OCI-LY7 (cell line): ENCODE measurements around the gene TAMALIN. TPM values are rescaled to one million over a fixed set of nuclear protein-coding genes. Genes with fewer than 3 reads are reported as not detected.
A peak's percentile ranks its signal among the peaks of the same experiment; 100 is the strongest.

Source experiments
- BruUV-seq: library from RNA; stranded (reverse); fragments of 400-500 nt; replicated peaks from 2 replicates; lab custom pipeline; 2021; lab: Mats Ljungman, UMichigan
- CTCF ChIA-PET: fragments of 300-600 bp; sonication (Branson Sonifier 250); formaldehyde crosslinking; loops from one replicate; lab custom pipeline; 2022; ENCODE audit warnings: antibody characterized with exemption; ENCODE audit not compliant: unreplicated experiment; lab: Charles Lee
- POLR2A ChIA-PET: fragments of 300-600 bp; sonication (Branson Sonifier 250); formaldehyde crosslinking; loops from one replicate; lab custom pipeline; 2022; ENCODE audit warnings: antibody characterized with exemption; lab: Charles Lee
- DNase-seq: peaks from one replicate; pipeline ENCODE4 v3.0.0-alpha.2; 2015; ENCODE audit warnings: low spot score
- H2AFZ ChIP-seq: fragments of 200-600 bp; sonication (generic), shearing (Covaris generic); 2 replicates; pipeline ENCODE4 v1.6.1; 2014; ENCODE audit warnings: mild to moderate bottlenecking, antibody characterized with exemption, low read length, moderate library complexity
- H3K27ac ChIP-seq: fragments of 200-600 bp; sonication (generic); 2 replicates; pipeline ENCODE4 v1.5.1; 2014; ENCODE audit warnings: mixed run types, low read depth, mild to moderate bottlenecking, moderate library complexity, low read length, inconsistent platforms; ENCODE audit not compliant: poor library complexity, severe bottlenecking
- H3K36me3 ChIP-seq: fragments of 200-600 bp; sonication (generic); 2 replicates; pipeline ENCODE4 v1.6.1; 2014; ENCODE audit warnings: mild to moderate bottlenecking, antibody characterized with exemption, low read length, moderate library complexity, mixed read lengths; ENCODE audit not compliant: insufficient read depth
- H3K4me1 ChIP-seq: fragments of 200-600 bp; sonication (generic); 2 replicates; pipeline ENCODE4 v1.5.1; 2014; ENCODE audit warnings: mild to moderate bottlenecking, low read length; ENCODE audit not compliant: insufficient read depth, poor library complexity, severe bottlenecking
- H3K4me2 ChIP-seq: fragments of 200-600 bp; sonication (generic); 2 replicates; pipeline ENCODE4 v1.6.1; 2014; ENCODE audit warnings: mild to moderate bottlenecking, low read length
- H3K4me3 ChIP-seq: fragments of 200-600 bp; sonication (generic); 2 replicates; pipeline ENCODE4 v1.5.1; 2014; ENCODE audit warnings: mild to moderate bottlenecking, low read depth, low read length; ENCODE audit not compliant: poor library complexity, severe bottlenecking
- H3K79me2 ChIP-seq: fragments of 200-600 bp; sonication (generic); 2 replicates; pipeline ENCODE4 v1.6.1; 2016; ENCODE audit warnings: low read depth, mild to moderate bottlenecking, low read length, moderate library complexity, mixed read lengths; ENCODE audit not compliant: insufficient read depth
- H3K9me2 ChIP-seq: fragments of 200-600 bp; sonication (generic); 2 replicates; pipeline ENCODE4 v1.6.1; 2016; ENCODE audit warnings: mild to moderate bottlenecking, low read length, mixed read lengths; ENCODE audit not compliant: insufficient read depth
- H3K9me3 ChIP-seq: fragments of 200-600 bp; sonication (generic); 2 replicates; pipeline ENCODE4 v1.6.1; 2014; ENCODE audit warnings: mild to moderate bottlenecking, mixed run types, low read length, mixed read lengths
- H4K20me1 ChIP-seq: fragments of 200-600 bp; sonication (generic); 2 replicates; pipeline ENCODE4 v1.6.1; 2014; ENCODE audit warnings: mild to moderate bottlenecking, antibody characterized with exemption, low read length, moderate library complexity, mixed read lengths; ENCODE audit not compliant: insufficient read depth
- EZH2phosphoT487 ChIP-seq: fragments of 200-600 bp; sonication (generic); IDR thresholded peaks from 2 replicates; pipeline ENCODE4 v1.6.1; 2018; ENCODE audit warnings: low read depth, borderline replicate concordance, mild to moderate bottlenecking, mixed run types, antibody characterized with exemption, low read length, moderate library complexity, mixed read lengths
- intact Hi-C: fragments of 100-400 bp; cut with micrococcal nuclease; formaldehyde crosslinking; loops from one replicate; pipeline ENCODE4 v1.10.0; 2022; ENCODE audit not compliant: unreplicated experiment
- total RNA-seq, 2 experiments: library from RNA; depleted of rRNA in 1 of 2; stranded (reverse); fragments of >200 nt in 1 of 2; shearing (Covaris generic) in 1 of 2; gene quantifications; 2 replicates each; pipeline ENCODE4 v1.2.3, GENCODE V29; 2014 to 2022
- TF ChIP-seq, protein P1 (sequence below): fragments of 200-600 bp; sonication (generic); conservative IDR thresholded peaks from 2 replicates; pipeline ENCODE4 v1.5.1; 2014; ENCODE audit warnings: mild to moderate bottlenecking, antibody characterized with exemption, low read length, moderate library complexity, mixed read lengths

TAMALIN gene
- total RNA-seq, 2 experiments from 2014 or later: 0.66 to 1.3 TPM

DNA sequence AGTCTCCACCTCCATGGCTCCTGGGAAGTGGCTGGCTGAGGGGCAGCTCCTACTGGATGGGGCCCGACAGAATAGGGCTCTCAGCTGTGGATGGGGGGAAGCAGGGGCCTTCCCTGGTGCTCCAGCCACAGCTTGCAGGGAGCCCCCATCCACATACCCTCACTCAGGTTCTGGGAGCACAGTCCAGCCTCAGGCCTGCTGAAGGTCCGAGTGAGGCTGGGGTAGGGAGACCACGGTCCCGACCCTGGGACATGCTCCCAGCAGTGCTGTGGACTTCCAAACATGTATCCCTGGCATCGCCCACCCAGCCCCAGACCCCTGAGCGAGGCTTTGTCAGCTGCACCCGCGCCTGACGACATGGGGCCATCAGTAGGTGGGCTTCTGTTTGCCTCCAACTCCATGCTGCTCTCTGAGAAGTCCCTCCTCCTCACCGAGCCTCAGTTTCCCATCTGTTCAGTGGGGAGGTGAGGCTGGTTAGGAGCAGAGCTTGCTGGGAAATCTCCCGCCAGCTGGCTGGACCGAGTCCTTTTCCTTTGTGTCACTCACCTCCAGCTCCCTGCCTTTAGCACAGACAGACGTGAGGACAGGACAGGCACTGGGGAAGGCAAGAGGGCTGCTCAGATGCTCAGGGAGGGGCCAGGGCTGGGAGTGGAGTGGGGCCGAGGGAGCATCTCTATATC lies 53.9 kb downstream of the TAMALIN start:
- TF ChIP-seq EZH2phosphoT487: no peak
- TF ChIP-seq, protein P1, sequence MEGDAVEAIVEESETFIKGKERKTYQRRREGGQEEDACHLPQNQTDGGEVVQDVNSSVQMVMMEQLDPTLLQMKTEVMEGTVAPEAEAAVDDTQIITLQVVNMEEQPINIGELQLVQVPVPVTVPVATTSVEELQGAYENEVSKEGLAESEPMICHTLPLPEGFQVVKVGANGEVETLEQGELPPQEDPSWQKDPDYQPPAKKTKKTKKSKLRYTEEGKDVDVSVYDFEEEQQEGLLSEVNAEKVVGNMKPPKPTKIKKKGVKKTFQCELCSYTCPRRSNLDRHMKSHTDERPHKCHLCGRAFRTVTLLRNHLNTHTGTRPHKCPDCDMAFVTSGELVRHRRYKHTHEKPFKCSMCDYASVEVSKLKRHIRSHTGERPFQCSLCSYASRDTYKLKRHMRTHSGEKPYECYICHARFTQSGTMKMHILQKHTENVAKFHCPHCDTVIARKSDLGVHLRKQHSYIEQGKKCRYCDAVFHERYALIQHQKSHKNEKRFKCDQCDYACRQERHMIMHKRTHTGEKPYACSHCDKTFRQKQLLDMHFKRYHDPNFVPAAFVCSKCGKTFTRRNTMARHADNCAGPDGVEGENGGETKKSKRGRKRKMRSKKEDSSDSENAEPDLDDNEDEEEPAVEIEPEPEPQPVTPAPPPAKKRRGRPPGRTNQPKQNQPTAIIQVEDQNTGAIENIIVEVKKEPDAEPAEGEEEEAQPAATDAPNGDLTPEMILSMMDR: no peak
- no peak overlapping the region for H2AFZ ChIP-seq
- intact Hi-C loops: no loop called here
- H3K36me3 ChIP-seq: peaks cover 18% of the 10 kb centered on the region; the same call in 1 of the 2 replicates
- H3K4me3 ChIP-seq: no peak overlapping the region
- H4K20me1 ChIP-seq: no peaks in the 10 kb centered on the region
- H3K79me2 ChIP-seq: no peaks in the 10 kb centered on the region
- no peaks in the 10 kb centered on the region for H3K9me3 ChIP-seq
- H3K4me2 ChIP-seq: no peak overlapping the region; the same call in 1 of the 2 replicates
- ChIA-PET CTCF (interaction anchor here (0.5 to 0.6 kb wide), 3 partner anchors 15 to 1284 kb away, joined by 3 to 7 read pairs (median 3); no protein-coding TSS in a partner anchor), POLR2A (interaction anchor here (0.8 to 1.1 kb wide), 2 partner anchors 9 to 28 kb away, joined by 3 to 5 read pairs; partner anchors contain the start of gene ATG101)
- no peaks in the 10 kb centered on the region for H3K9me2 ChIP-seq
- no peak for DNase-seq
- BruUV-seq: no TSS peak
- H3K27ac ChIP-seq: peak overlapping the region; percentile 44
- H3K4me1 ChIP-seq: peaks cover 19% of the 10 kb centered on the region

DNA sequence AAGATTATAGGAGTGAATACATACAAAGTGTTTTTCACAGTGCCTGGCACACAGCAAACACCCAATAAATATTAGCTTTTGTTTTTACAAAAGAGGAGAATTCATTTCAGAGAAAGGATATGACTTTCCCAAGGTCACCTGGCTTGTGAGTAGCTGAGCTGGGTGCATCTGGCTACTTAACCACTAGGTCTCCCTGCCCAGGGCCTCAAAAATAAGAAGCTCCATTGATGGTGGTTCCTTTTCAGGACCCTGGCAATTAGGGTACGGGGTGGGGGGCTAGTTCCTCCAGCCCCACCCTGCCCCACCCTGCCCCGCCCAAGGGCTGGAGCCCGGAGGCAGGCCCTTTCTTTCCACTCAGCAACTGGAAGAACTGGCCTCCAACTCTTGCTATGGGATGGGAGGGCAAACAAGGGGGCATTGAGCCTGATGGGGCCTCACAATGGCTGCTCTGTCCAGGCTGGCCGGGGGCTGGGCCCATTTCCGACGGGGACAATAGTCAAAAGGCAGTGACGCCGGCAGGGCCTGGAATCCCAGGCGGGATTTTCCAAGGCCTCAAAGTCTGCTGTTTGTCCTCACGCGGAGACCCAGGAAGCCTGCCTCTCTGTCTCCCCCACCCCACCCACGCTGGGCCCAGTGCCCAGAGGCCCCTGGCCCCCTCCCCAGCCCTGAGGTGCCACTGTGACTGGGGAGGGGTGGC lies 54.9 kb downstream of the TAMALIN start:
- Histone ChIP-seq H3K27ac (no peak overlapping the region), H3K4me2 (no peak overlapping the region), H4K20me1 (no peaks in the 10 kb centered on the region), H3K79me2 (no peaks in the 10 kb centered on the region), H3K9me3 (no peaks in the 10 kb centered on the region), H2AFZ (no peak overlapping the region), H3K4me3 (no peak overlapping the region), H3K9me2 (no peaks in the 10 kb centered on the region), H3K4me1 (peaks cover 19% of the 10 kb centered on the region), H3K36me3 (peaks cover 18% of the 10 kb centered on the region; the same call in 1 of the 2 replicates)
- BruUV-seq: no TSS peak
- no peak for DNase-seq
- intact Hi-C loops: no loop called here
- ChIA-PET POLR2A (interaction anchor here (1.0 to 1.1 kb wide), 2 partner anchors 10 to 29 kb away, joined by 3 to 5 read pairs; partner anchors contain the start of gene NR4A1), CTCF (interaction anchor here (0.5 to 0.6 kb wide), 2 partner anchors 62 to 1283 kb away, joined by 3 to 7 read pairs; no protein-coding TSS in a partner anchor)
- TF ChIP-seq EZH2phosphoT487: no peak
- TF ChIP-seq, protein P1: no peak
